H54 (cell line): ENCODE results near the gene P4HB.

Source experiments
- DNase-seq: peaks from one replicate; pipeline ENCODE4 v3.0.0; 2011; ENCODE audit warnings: low spot score, mixed read lengths; ENCODE audit not compliant: insufficient read length
- FAIRE-seq: peaks from 3 replicates; lab custom pipeline; 2011; peaks lifted over from hg19 to GRCh38; lab: Jason Lieb, UNC
- POLR2A ChIP-seq: IDR thresholded peaks from 2 replicates; pipeline ENCODE4 v1.6.1; 2011; ENCODE audit warnings: low read depth, mild to moderate bottlenecking, low read length

Gene P4HB

GRCh38 chr17:81858170-81858966 is 2.0 kb downstream of the P4HB start:
- TF ChIP-seq POLR2A: no peak
- FAIRE-seq: no peak

GRCh38 chr17:81854974-81855774 is 5.2 kb downstream of the P4HB start:
- FAIRE-seq (no peak), DNase-seq (no peak)
- no peak for TF ChIP-seq POLR2A

More at GRCh38 chr17:81858170-81858966, 2.0 kb downstream of the P4HB start:
- no peak for DNase-seq

GRCh38 chr17:81852237-81852636 is 8.1 kb downstream of the P4HB start:
- no peak for TF ChIP-seq POLR2A
- DNase-seq: no peak
- FAIRE-seq: no peak

- FAIRE-seq: no peak
- TF ChIP-seq POLR2A: no peak
- DNase-seq: no peak
Observed at GRCh38 chr17:81851423-81851822, 8.9 kb downstream of the P4HB start.

- DNase-seq (no peak), FAIRE-seq (no peak)
- TF ChIP-seq POLR2A: no peak
Observed at GRCh38 chr17:81849457-81849856, 10.9 kb downstream of the P4HB start.

- no peak for DNase-seq
- no peak for FAIRE-seq
- no peak for TF ChIP-seq POLR2A
Observed at GRCh38 chr17:81846743-81847689, 13.3 kb downstream of the P4HB start.

GRCh38 chr17:81845881-81846742 is 14.2 kb downstream of the P4HB start:
- DNase-seq (no peak), FAIRE-seq (no peak)
- no peak for TF ChIP-seq POLR2A

GRCh38 chr17:81845361-81845760 is 15.0 kb downstream of the P4HB start:
- TF ChIP-seq POLR2A: no peak
- no peak for DNase-seq
- no peak for FAIRE-seq

GRCh38 chr17:81844887-81845286 is 15.4 kb downstream of the P4HB start:
- FAIRE-seq: no peak
- no peak for TF ChIP-seq POLR2A
- DNase-seq: no peak

- no peak for TF ChIP-seq POLR2A
- FAIRE-seq (no peak), DNase-seq (no peak)
Observed at GRCh38 chr17:81844327-81844851, 15.9 kb downstream of the P4HB start.

GRCh38 chr17:81843713-81844326 is 16.5 kb downstream of the P4HB start:
- no peak for FAIRE-seq
- DNase-seq: no peak
- TF ChIP-seq POLR2A: no peak
